ENCODE results near the gene GRAMD1B.

GRAMD1B gene

GRCh38 chr11:123575441-123575840, 145.4 kb downstream of the GRAMD1B start:
- TF ChIP-seq CTCF (IDR thresholded peaks at IDR 0.05; ENCODE audit: insufficient read depth, low read length, missing control alignments) = no peak
- CTCF ChIA-PET = interaction anchor here (1.7 to 17.3 kb wide), 12 partner anchors 11 to 274 kb away, joined by 5 to 371 read pairs (median 25); no protein-coding TSS in a partner anchor
- no peak overlapping the region for H3K4me3 ChIP-seq (ENCODE audit: low read depth, low read length)
- no peak for DNase-seq (ENCODE audit: low read depth, low spot score)
- POLR2A ChIA-PET = no interaction called here

GRCh38 chr11:123576082-123576481, 146.0 kb downstream of the GRAMD1B start:
- ChIA-PET CTCF (interaction anchor here (0.6 to 17.3 kb wide), 34 partner anchors 11 to 1226 kb away, joined by 3 to 371 read pairs (median 5); no protein-coding TSS in a partner anchor), POLR2A (no interaction called here)
- H3K4me3 ChIP-seq (ENCODE audit: low read depth, low read length) = no peak overlapping the region
- no peak for TF ChIP-seq CTCF (IDR thresholded peaks at IDR 0.05; ENCODE audit: insufficient read depth, low read length, missing control alignments)
- DNase-seq (ENCODE audit: low read depth, low spot score) = no peak

GRCh38 chr11:123576501-123576900, 146.4 kb downstream of the GRAMD1B start:
- TF ChIP-seq CTCF (IDR thresholded peaks at IDR 0.05; ENCODE audit: insufficient read depth, low read length, missing control alignments) = no peak
- DNase-seq (ENCODE audit: low read depth, low spot score) = no peak
- CTCF ChIA-PET = interaction anchor here (0.6 to 17.3 kb wide), 44 partner anchors 10 to 1225 kb away, joined by 3 to 371 read pairs (median 4); no protein-coding TSS in a partner anchor
- H3K4me3 ChIP-seq (ENCODE audit: low read depth, low read length) = no peak overlapping the region
- POLR2A ChIA-PET = no interaction called here

- no peak for DNase-seq (ENCODE audit: low read depth, low spot score)
- ChIA-PET CTCF (interaction anchor here (0.6 to 17.3 kb wide), 43 partner anchors 9 to 1225 kb away, joined by 3 to 371 read pairs (median 4); no protein-coding TSS in a partner anchor), POLR2A (no interaction called here)
- no peak overlapping the region for H3K4me3 ChIP-seq (ENCODE audit: low read depth, low read length)
- TF ChIP-seq CTCF (IDR thresholded peaks at IDR 0.05; ENCODE audit: insufficient read depth, low read length, missing control alignments) = peak; percentile 93
These were observed 147.1 kb downstream of the GRAMD1B start for GRCh38 chr11:123577081-123577598.

GRCh38 chr11:123578778-123579481, 148.9 kb downstream of the GRAMD1B start:
- CTCF ChIA-PET = interaction anchor here (0.8 to 17.3 kb wide), 15 partner anchors 9 to 129 kb away, joined by 3 to 371 read pairs (median 14); no protein-coding TSS in a partner anchor

More at GRCh38 chr11:123578778-123579481, 148.9 kb downstream of the GRAMD1B start:
- no peak for DNase-seq (ENCODE audit: low read depth, low spot score)
- TF ChIP-seq CTCF (IDR thresholded peaks at IDR 0.05; ENCODE audit: insufficient read depth, low read length, missing control alignments) = no peak
- H3K4me3 ChIP-seq (ENCODE audit: low read depth, low read length) = no peak overlapping the region
- POLR2A ChIA-PET = no interaction called here

Data from AG04449 (cell line).